Amniotic epithelial cell (primary cell): ENCODE results near the gene STX4.
A peak's percentile ranks its signal among the peaks of the same experiment; 100 is the strongest.

ENCODE experiments used
- DNase-seq: peaks from one replicate; pipeline ENCODE4 v3.0.0-alpha.2; 2010; ENCODE audit warnings: low read depth

STX4 gene

DNA sequence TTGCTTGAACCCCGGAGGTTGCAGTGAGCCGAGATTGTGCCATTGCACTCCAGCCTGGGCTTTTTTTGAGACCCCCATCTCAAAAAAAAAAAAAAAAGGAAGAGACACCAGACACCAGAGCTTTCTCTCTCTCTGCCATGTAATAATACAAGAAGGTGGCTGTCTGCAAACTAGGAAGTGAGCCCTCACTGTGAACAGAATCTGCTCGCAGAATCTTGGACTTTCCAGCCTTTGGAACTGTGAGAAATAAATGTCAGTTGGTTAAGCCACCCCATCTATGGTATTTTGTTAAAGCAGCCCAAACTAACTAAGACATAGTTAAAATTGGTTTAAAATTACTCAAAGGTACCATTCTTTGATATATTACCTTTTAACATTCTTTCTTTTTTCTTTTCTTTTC lies 12.8 kb upstream of the STX4 start:
- DNase-seq = no peak

DNA sequence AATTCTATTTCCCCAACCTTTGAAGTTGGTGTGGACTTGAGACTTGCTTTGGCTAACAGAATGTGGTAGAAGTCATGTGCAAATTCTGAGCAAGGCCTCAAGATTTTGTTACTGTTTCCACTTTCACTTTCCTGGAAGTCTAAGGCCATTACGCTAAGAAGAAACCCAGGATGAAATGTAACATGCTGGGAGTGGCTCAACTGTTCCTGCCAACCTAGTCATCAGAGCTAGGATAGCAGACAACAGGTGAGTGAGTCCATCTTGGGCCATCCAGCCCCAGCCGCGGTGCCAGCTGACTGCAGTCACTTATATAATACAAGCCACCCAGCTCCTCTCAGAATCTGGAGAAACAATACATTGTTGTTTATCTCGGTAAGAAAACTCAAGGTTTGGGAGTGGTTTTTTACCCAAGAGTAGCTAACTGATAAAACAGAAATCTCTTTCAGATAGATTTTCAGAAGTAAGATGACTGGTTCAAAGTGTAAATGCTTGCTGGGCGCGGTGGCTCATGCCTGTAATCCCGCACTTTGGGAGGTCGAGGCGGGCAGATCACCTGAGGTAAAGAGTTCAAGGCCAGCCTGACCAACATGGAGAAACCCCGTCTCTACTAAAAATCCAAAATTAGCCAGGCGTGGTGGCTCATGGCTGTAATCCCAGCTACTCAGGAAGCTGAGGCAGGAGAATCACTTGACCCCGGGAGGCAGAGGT lies 10.7 kb upstream of the STX4 start:
- no peak for DNase-seq

DNA sequence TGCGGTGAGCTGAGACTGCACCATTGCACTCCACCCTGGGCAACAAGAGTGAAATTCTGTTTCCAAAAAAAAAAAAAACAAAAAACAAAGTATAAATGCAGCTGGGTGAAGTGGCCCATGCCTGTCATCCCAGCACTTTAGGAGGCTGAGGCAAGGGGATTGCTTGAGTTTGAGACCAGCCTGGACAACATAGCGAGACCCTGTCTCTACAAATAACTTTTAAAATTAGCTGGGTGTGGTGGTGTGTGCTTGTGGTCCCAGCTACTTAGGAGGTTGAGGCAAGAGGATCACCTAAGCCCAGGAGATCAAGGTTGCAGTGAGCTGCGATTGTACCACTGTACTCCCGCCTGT lies 10.1 kb upstream of the STX4 start:
- no peak for DNase-seq

DNA sequence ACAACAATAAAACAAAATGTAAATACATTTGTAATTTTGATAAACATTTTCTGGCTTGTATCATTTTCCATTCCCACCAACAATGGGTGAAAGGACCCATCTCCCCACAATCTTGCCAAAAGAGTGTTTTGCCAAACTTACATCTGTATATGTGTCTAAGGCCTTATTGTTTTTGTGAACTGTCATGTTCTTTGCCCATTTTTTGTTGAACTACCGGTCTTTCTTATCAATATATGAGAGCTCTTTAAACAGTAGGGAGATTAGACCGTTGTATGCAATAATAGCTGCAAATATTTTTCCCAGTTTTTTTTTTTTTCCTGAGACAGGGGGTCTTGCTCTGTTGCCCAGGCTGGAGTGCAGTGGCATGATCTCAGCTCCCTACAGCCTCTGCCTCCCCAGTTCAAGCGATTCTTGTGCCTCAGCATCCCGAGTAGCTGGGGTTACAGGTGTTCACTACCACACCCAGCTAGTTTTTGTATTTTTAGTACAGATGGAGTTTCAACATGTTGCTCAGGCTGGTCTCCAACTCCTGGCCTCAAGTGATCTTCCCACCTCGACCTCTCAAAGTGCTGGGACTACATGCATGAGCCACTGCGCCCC lies 9.6 kb upstream of the STX4 start:
- no peak for DNase-seq

DNA sequence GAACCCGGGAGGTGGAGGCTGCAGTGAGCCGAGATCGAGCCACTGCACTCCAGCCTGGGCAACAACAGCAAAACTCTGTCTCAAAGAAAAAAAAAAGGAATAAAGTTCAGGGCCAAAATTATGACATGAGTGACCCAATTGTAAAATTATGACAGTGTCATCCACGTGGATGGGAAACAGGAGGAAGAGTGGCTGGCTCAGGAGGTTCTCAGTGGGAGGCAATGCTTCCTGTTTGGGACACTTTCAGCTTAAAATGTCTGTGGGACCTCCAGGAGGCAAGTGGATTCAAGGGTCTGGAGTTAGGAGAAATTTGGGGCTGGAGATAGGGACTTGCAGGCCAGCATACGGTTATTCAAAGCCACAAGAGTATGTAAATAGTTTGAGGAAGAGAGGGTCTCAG lies 8.0 kb upstream of the STX4 start:
- no peak for DNase-seq

DNA sequence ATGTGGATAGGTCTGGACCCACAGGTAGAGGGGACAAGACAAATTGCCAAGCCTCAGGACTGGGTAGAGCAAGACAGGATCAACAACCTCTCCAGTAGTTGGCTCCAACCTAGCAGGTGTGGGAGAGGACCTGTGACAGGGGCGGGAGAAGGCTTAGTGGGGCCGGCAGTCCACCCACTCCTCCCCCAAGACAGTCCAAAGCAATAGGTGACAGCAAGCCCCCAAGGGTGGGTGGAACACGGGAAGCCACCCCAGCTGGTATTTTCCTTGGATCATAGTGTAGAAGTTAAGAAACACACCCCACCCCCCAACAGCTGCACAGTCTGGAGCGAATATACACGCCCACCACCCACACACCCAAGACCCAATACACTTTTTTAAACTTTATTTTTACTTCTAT lies 4.1 kb upstream of the STX4 start:
- no peak for DNase-seq

DNA sequence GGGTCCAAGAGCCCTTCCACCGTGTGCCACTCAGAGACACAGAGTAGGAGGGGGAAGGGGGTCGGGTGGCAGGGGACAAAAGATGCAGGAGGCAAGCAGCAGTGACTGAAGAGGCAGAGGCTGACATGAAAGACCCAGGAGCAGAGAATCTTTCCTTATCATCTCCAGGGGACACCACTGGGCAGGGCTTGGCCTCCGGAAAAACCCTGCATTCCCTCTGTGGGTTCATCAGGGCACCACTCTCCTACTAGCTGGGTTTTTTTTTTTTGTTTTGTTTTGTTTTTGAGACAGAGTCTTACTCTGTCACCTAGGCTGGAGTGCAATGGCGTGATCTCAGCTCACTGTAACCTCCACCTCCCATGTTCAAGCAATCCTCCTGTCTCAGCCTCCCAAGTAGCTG lies 2.1 kb upstream of the STX4 start:
- no peak for DNase-seq

DNA sequence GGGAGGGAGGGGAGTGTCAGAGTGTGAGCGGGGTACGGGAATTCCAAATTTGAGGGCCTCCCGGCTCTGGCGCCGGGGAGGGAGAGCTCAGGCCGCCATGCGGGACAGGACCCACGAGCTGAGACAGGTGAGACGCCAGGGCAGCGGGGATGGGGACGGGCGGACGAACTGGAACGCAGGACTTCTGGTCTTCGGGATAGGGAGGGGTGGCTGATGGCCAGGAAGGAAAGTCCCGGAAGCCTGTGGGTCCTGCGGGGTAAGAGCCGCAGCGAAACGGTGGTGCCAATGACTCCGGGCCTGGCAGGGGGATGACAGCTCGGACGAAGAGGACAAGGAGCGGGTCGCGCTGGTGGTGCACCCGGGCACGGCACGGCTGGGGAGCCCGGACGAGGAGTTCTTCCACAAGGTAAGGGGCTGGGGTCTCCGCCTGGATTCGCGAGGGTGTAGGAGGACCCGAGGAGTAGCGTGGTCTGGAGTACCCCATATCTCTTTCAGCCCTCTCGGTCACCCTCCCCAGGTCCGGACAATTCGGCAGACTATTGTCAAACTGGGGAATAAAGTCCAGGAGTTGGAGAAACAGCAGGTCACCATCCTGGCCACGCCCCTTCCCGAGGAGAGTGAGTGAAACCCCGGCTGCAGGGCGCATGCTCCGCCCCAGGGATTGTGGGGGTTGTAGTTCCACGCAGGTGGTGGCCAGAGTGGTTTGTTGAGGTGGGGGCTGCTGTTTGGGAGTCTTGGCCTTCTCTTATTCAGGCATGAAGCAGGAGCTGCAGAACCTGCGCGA lies 543 bp downstream of the STX4 start:
- peak; percentile 63 for DNase-seq

DNA sequence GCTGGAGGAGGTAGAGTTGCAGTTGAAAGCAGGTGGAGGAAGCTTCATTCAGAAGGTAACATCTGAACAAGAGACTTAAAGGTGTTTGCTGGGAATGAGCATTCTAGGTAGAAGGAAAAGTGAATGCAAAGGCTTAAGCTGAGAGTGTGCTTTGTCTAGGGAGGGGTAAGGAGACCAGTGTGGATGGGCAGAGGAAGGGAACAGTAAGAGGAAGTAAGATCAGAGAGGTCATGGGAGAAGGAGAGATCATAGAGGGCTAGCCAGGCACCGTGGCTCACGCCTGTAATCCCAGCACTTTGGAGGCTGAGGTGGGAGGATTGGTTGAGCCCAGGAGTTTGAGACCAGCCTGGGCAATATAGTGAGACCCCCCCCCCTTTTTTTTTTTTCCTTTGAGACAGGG lies 3.3 kb downstream of the STX4 start:
- DNase-seq = no peak

DNA sequence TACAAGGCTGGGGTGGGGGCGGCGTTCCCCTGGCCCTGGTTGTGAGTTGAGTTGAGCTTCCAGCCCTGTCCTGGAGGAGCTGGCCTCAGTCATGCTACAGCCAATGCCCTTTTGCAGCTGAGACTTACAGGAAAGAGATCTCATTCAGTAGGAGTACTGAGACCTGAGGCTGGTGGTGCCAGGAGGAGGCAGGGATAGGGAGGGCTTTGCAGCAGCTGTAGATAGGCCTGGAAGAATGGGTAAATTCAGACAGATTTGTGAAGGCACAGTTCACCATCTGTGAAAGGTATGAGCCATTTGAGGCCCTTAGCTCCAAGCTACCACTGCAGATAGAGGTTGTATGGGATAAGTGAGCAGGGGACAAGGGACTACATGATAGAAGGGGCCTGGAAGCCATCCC lies 5.6 kb downstream of the STX4 start:
- DNase-seq = peak; percentile 51

DNA sequence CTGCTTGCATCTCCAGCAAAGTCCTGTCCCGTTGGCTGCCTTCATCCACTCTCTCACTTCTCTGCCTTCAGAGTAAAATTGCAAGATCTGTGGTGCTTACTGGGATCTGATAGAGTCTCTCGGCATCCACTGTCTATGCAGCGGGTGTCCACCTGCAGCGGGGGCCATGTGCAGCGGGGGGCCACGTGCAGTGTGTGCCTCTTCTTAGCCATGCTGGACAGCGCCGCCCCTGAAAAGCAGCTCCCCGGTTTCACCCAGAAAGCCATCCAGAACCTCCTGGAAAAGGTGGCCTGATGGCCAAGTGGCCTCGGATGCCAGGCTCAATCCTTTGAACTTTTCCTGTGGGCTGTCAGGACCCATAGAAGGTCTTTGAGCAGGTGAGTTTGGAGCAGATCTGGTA lies 9.5 kb downstream of the STX4 start:
- no peak for DNase-seq

DNA sequence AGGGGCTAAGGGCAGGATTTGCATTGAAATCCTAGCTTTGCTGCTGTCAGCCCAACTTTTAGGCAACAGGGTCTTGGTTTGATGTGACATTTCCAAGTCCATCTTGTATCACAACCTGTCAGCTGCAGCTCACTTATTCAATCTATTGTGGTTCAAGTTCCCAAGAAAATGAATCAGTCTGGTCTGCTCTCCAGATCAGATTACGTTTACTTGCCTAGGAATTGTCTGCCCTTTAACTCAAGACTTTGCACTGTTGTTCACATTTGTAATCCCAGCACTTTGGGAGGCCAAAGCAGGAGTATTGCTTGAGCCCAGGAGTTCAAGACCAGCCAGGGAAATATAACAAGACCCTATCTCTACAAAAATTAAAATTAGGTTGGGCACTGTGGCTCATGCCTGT lies 10.0 kb downstream of the STX4 start:
- no peak for DNase-seq

DNA sequence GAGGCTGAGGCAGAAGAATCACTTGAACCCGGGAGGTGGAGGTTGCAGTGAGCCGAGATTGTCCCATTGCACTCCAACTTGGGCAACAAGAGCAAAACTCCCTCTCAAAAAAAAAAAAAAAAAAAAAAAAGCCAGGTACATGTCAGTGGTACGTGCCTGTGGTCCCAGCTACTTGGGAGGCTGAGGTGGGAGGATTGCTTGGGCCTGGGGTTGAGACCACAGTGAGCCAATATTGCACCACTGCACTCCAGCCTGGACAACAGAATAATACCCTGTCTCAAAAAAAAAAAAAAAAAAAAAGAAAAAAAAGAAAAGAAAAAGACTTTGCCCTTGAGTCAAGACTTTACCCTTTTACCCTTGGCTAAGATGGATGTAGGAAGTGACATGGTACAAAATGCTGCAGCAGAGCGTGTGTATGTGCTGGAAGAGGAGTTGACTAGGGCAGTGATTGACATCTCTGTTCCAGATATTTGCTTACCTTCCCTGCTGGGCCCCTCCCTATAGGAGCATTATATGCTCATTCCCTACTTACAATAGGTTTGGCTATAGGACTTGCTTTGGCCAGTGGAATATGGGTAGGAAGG lies 10.6 kb downstream of the STX4 start:
- no peak for DNase-seq

DNA sequence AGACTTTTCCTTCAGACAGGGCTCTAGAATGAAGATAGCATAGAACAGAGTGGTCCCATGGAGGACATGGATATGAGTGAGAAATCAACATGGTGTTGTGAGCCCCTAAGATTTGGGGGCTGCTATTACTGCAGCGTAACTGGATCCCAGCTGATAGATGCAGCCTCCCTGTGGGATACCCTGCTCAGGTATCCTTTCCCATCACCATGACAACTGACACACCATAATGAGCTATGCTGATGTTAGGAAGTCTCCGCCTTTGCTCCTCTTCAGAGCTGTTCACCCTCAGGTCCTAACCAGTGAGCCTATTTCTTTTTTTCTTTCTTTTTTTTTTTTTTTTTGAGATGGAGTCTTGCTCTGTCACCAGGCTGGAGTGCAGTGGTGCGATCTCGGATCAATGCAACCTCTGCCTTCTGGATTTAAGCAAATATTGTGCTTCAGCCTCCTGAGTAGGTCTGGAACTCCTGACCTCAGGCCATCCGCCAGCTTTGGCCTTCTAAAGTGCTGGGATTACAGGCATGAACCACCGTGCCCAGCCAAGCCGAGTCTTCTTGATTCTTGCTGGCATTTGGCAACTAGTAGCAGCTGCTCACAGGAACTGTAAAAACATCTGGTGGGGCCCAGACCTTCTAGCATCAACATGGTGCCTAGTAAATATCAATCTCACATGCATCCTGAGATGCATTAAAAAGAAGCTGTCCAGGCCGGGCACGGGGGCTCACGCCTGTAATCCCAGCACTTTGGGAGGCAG lies 17.1 kb downstream of the STX4 start:
- DNase-seq = no peak

DNA sequence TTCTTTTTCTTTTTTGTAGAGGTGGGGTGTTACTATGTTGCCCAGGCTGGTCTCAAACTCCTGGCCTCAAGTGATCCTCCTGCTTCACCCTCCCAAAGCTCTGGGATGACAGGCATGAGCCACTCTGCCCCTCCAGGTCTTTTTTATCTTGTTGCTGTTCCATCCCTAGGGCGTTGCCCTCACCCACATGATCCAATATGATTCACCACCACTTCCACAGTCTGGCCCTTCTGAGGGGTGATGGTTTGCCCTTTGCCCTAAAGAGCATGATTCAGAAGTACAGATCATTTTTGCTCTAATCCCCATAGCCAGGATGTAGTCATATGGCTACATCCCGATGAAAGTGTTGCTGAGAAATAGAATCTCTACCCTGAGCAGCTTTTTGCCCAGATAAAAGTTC lies 18.8 kb downstream of the STX4 start:
- peak; percentile 98 for DNase-seq

DNA sequence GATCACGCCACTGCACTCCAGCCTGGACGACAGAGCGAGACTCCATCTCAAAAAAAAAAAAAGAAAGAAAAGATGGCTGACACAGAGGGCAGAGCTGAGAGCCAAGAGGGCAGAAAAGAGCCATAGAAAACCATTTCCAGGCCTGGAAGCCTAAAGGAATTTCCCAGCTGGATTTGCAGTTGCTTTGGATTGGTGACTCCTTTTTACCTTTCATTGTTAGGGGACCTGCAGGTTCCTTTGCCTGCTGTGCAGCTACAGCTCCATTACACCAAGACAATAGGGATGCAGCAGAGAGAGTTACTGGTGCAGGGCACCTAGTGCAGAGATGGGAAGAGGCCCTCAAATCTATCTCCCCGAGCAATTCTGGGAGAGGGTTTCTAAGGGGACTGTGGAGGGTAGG lies 22.3 kb downstream of the STX4 start:
- no peak for DNase-seq

DNA sequence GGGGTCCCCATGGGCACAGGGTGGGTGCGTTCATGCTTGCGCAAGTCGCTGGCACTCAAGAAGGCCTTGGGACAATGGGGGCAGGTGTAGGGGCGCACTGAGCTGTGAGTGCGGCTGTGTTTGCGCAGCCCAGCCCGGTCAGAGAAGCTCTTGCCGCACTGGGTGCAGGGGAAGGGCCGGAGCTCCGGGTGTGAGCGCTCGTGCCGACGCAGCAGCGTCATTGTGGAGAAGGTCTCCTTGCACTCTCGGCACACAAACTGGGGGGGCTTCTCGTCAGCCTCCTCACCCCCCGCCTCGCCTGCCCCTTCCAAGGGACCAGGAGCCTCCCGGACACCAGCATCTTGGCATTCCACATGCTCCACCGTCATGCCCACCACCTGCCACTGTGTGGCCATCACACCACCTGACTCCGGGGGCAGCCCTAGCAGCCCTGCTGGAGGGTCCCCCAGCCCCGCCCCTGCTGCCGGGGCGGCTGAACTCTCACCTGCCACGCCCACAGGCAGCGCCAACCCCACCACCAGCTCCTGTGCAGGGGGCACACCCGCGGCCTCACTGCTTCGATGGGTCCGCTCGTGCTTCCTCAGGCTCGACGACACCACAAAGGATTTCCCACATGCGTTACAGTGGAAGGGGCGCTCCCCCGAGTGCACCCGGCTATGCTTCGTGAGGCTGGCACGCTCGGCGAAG lies 27.9 kb downstream of the STX4 start:
- DNase-seq = no peak

DNA sequence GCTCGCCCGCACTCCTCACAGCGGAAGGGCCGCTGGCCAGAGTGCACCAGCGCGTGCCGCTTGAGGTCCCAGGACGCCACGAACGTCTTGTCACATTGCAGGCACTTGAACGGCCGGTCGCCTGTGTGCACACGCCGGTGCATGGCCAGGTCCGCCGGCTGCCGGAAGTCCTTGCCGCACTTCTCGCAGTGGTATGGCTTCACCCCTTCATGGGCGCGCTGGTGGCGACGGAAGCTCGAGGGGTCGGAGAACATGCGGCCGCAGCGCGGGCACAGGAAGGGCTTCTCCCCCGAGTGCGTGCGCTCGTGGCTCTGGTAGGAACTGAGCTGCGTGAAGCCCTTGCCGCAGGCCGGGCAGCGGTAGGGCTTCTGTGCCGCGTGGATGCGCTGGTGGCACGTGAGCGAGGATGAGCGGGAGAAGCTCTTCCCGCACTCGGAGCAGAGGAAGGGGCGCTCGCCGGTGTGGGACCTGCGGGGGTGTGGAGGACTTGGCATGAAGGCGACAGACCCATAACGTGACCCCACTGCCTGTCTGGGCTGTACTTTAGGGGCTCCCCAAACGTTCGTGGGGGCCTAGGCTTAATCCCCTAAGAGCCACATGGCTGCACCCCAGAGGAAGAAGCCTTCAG lies 28.6 kb downstream of the STX4 start:
- no peak for DNase-seq

DNA sequence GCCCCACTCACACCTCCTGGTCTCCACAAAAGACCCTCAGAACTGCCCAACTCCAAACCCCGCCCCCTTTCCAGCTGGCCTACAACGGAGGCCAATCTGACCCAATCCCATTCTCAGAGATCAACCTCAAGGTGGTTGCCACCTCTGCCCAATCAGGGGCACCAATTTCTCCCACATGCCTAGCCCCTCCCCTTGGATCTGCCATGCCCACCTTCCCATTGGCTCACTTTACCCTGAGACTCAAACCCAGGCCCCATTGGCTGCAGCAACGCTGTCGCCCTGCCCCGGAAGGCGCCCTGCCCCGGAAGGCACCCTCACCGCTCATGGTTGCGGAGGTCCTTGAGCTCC lies 30.1 kb downstream of the STX4 start:
- no peak for DNase-seq

DNA sequence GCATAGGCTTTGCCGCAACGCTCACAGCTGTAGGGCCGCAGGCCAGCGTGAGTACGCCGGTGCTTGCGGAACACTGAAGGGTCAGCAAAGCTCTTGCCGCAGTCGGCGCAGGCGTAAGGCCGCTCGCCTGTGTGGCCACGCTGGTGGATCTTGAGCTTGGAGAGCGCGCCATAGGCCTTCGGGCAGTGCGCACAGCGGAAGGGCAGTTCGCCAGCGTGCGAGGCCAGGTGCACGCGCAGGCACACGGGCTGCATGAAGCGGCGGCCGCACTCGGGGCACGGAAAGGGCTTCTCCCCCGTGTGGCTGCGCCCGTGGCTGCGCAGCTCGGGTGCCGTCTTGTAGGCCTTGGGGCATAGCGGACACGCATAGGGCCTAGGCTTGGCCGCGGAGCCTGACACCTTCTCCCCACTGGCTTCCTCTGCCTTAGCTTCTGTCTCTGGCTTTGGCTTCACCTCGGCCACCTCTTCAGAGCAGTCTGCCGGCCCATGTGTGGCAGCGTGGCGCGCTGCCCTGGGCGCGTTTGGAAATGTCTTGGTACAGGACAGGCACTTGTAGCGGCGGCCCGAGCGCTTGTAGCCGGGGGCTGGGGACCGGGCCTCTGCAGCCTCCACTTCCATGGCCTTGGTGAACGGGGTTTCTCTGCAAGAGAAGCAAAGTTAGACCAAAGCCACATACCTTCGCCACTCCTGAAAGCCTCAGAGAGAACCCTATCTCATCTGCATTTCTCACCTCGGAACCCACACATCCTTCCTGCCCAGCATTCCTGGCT lies 30.7 kb downstream of the STX4 start:
- DNase-seq = peak; percentile 26
